GM18867 (cell line): Measurements from ENCODE around the gene VWA8.

Source experiments
- ATAC-seq: cut with Tn5 transposase; IDR thresholded peaks from one replicate; pipeline ENCODE4 v1.9.1; 2021; ENCODE audit warnings: mild to moderate bottlenecking, moderate library complexity; ENCODE audit not compliant: unreplicated experiment

The VWA8 gene

GRCh38 chr13:41696163-41697003, 264.5 kb downstream of the VWA8 start:
- ATAC-seq, result no peak

GRCh38 chr13:41694545-41695301, 266.2 kb downstream of the VWA8 start:
- no peak for ATAC-seq

GRCh38 chr13:41693434-41693833, 267.5 kb downstream of the VWA8 start:
- no peak for ATAC-seq

- no peak for ATAC-seq
Observed at GRCh38 chr13:41691274-41691673, 269.6 kb downstream of the VWA8 start.

GRCh38 chr13:41682766-41683165, 278.1 kb downstream of the VWA8 start:
- no peak for ATAC-seq

- ATAC-seq, result no peak
Observed at GRCh38 chr13:41682001-41682400, 278.9 kb downstream of the VWA8 start.

- no peak for ATAC-seq
Observed at GRCh38 chr13:41681587-41681986, 279.3 kb downstream of the VWA8 start.

GRCh38 chr13:41680900-41681299, 280.0 kb downstream of the VWA8 start:
- ATAC-seq, result no peak

- no peak for ATAC-seq
Observed at GRCh38 chr13:41678848-41679247, 282.1 kb downstream of the VWA8 start.

GRCh38 chr13:41678249-41678648, 282.7 kb downstream of the VWA8 start:
- ATAC-seq, result no peak

GRCh38 chr13:41675306-41675705, 285.6 kb downstream of the VWA8 start:
- ATAC-seq, result no peak

- ATAC-seq, result no peak
Observed at GRCh38 chr13:41674246-41674645, 286.7 kb downstream of the VWA8 start.

- no peak for ATAC-seq
Observed at GRCh38 chr13:41673640-41674039, 287.3 kb downstream of the VWA8 start.

- ATAC-seq, result no peak
Observed at GRCh38 chr13:41670873-41671443, 290.0 kb downstream of the VWA8 start.

- peak; percentile 78 for ATAC-seq
Observed at GRCh38 chr13:41668130-41668757, 292.7 kb downstream of the VWA8 start.

- ATAC-seq, result no peak
Observed at GRCh38 chr13:41666644-41667043, 294.3 kb downstream of the VWA8 start.

- no peak for ATAC-seq
Observed at GRCh38 chr13:41660411-41660810, 300.5 kb downstream of the VWA8 start.

- ATAC-seq, result no peak
Observed at GRCh38 chr13:41658057-41658661, 302.8 kb downstream of the VWA8 start.

- ATAC-seq, result no peak
Observed at GRCh38 chr13:41655997-41656396, 304.9 kb downstream of the VWA8 start.

GRCh38 chr13:41654796-41655195, 306.1 kb downstream of the VWA8 start:
- ATAC-seq, result no peak
